Breast epithelium (tissue), 3 donors: ENCODE measurements around the gene UNC79.

Experiments
- POLR2A ChIP-seq: fragments of 450-650 bp; IDR thresholded peaks from one replicate; pipeline ENCODE4 v1.6.1; 2016; ENCODE audit warnings: antibody characterized with exemption, mild to moderate bottlenecking, moderate library complexity
- POLR2AphosphoS5 ChIP-seq, 3 donors: sonication (generic); formaldehyde crosslinking; IDR thresholded peaks; one replicate each; pipeline ENCODE4 v1.6.1; 2017; ENCODE audit warnings: antibody characterized with exemption in 3 of 3
- TF ChIP-seq, protein P1 (sequence below), 3 donors: fragments of 450-650 bp; IDR thresholded peaks; one replicate each; pipeline ENCODE4 v1.5.1; 2016 to 2017; ENCODE audit warnings: antibody characterized with exemption in 3 of 3, mild to moderate bottlenecking in 3 of 3, moderate library complexity in 3 of 3

GRCh38 chr14:93591506-93591905 lies 160.8 kb downstream of the UNC79 start:
- TF ChIP-seq POLR2A, result no peak
- TF ChIP-seq, protein P1, sequence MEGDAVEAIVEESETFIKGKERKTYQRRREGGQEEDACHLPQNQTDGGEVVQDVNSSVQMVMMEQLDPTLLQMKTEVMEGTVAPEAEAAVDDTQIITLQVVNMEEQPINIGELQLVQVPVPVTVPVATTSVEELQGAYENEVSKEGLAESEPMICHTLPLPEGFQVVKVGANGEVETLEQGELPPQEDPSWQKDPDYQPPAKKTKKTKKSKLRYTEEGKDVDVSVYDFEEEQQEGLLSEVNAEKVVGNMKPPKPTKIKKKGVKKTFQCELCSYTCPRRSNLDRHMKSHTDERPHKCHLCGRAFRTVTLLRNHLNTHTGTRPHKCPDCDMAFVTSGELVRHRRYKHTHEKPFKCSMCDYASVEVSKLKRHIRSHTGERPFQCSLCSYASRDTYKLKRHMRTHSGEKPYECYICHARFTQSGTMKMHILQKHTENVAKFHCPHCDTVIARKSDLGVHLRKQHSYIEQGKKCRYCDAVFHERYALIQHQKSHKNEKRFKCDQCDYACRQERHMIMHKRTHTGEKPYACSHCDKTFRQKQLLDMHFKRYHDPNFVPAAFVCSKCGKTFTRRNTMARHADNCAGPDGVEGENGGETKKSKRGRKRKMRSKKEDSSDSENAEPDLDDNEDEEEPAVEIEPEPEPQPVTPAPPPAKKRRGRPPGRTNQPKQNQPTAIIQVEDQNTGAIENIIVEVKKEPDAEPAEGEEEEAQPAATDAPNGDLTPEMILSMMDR (IDR thresholded peaks at IDR 0.05), result no peak
- TF ChIP-seq POLR2AphosphoS5 (IDR thresholded peaks at IDR 0.05), result no peak
